T-helper 2 cell treated with Interferon-gamma antibody and Interleukin-4, amounts not matched to agents 5 μg/mL and 100 μg/mL, for 36 hours (primary cell): ENCODE data around the gene PRSS1.
A peak's percentile ranks its signal among the peaks of the same experiment; 100 is the strongest.

Experiments
- DNase-seq: peaks from one replicate; pipeline ENCODE4 v3.0.0; 2021; ENCODE audit warnings: low spot score
- H3K27ac Mint-ChIP-seq: one replicate; pipeline ENCODE4 v1.8.0; 2021; ENCODE audit warnings: mild to moderate bottlenecking, mixed read lengths
- H3K27me3 Mint-ChIP-seq: one replicate; pipeline ENCODE4 v1.8.0; 2021; ENCODE audit warnings: low read depth, mixed read lengths
- H3K36me3 Mint-ChIP-seq: one replicate; pipeline ENCODE4 v1.8.0; 2021; ENCODE audit warnings: low read depth, mixed read lengths
- H3K4me1 Mint-ChIP-seq: one replicate; pipeline ENCODE4 v1.8.0; 2021; ENCODE audit warnings: low read depth, mixed read lengths
- H3K4me3 Mint-ChIP-seq: one replicate; pipeline ENCODE4 v1.8.0; 2022; ENCODE audit warnings: mild to moderate bottlenecking, moderate library complexity, mixed read lengths
- H3K9me3 Mint-ChIP-seq: one replicate; pipeline ENCODE4 v1.8.0; 2021; ENCODE audit warnings: mixed read lengths

PRSS1 gene

GRCh38 chr7:142788303-142789289 lies 39.3 kb downstream of the PRSS1 start:
- H3K36me3 Mint-ChIP-seq, result peaks cover 65% of the 10 kb centered on the region
- no peak for DNase-seq
- H3K27ac Mint-ChIP-seq, result peak overlapping the region; percentile 99
- no peaks in the 10 kb centered on the region for H3K9me3 Mint-ChIP-seq
- peak overlapping the region; percentile 93 for H3K4me3 Mint-ChIP-seq
- H3K4me1 Mint-ChIP-seq, result peaks cover 21% of the 10 kb centered on the region
- no peaks in the 10 kb centered on the region for H3K27me3 Mint-ChIP-seq

GRCh38 chr7:142789441-142789840 lies 40.2 kb downstream of the PRSS1 start:
- no peak for DNase-seq
- Mint-ChIP-seq H3K27ac (peak overlapping the region; percentile 99), H3K4me3 (peak overlapping the region; percentile 93), H3K27me3 (no peaks in the 10 kb centered on the region), H3K4me1 (peaks cover 29% of the 10 kb centered on the region), H3K36me3 (peaks cover 74% of the 10 kb centered on the region), H3K9me3 (no peaks in the 10 kb centered on the region)

- Mint-ChIP-seq H3K4me3 (peak overlapping the region; percentile 93), H3K27ac (peak overlapping the region; percentile 99), H3K27me3 (no peaks in the 10 kb centered on the region), H3K36me3 (peaks cover 77% of the 10 kb centered on the region), H3K4me1 (peaks cover 34% of the 10 kb centered on the region), H3K9me3 (no peaks in the 10 kb centered on the region)
- no peak for DNase-seq
These were observed 40.8 kb downstream of the PRSS1 start for GRCh38 chr7:142790056-142790455.

GRCh38 chr7:142790555-142790954 lies 41.3 kb downstream of the PRSS1 start:
- DNase-seq, result no peak
- peaks cover 35% of the 10 kb centered on the region for H3K4me1 Mint-ChIP-seq
- H3K9me3 Mint-ChIP-seq, result no peaks in the 10 kb centered on the region
- peak overlapping the region; percentile 93 for H3K4me3 Mint-ChIP-seq
- H3K36me3 Mint-ChIP-seq, result peaks cover 77% of the 10 kb centered on the region
- no peaks in the 10 kb centered on the region for H3K27me3 Mint-ChIP-seq
- peak overlapping the region; percentile 99 for H3K27ac Mint-ChIP-seq

GRCh38 chr7:142791502-142791901 lies 42.2 kb downstream of the PRSS1 start:
- Mint-ChIP-seq H3K9me3 (no peaks in the 10 kb centered on the region), H3K36me3 (peaks cover 82% of the 10 kb centered on the region), H3K27me3 (no peaks in the 10 kb centered on the region), H3K4me3 (peak overlapping the region; percentile 93), H3K4me1 (peaks cover 37% of the 10 kb centered on the region), H3K27ac (peak overlapping the region; percentile 99)
- DNase-seq, result no peak

GRCh38 chr7:142792129-142792528 lies 42.9 kb downstream of the PRSS1 start:
- H3K27me3 Mint-ChIP-seq, result no peaks in the 10 kb centered on the region
- no peak for DNase-seq
- peaks cover 79% of the 10 kb centered on the region for H3K36me3 Mint-ChIP-seq
- no peaks in the 10 kb centered on the region for H3K9me3 Mint-ChIP-seq
- peak overlapping the region; percentile 93 for H3K4me3 Mint-ChIP-seq
- H3K4me1 Mint-ChIP-seq, result peaks cover 37% of the 10 kb centered on the region
- peak overlapping the region; percentile 99 for H3K27ac Mint-ChIP-seq

GRCh38 chr7:142792593-142792992 lies 43.3 kb downstream of the PRSS1 start:
- Mint-ChIP-seq H3K4me3 (peak overlapping the region; percentile 93), H3K27ac (peak overlapping the region; percentile 99), H3K27me3 (no peaks in the 10 kb centered on the region), H3K4me1 (peaks cover 37% of the 10 kb centered on the region), H3K36me3 (peaks cover 79% of the 10 kb centered on the region), H3K9me3 (no peaks in the 10 kb centered on the region)
- DNase-seq, result no peak

- H3K4me3 Mint-ChIP-seq, result peak overlapping the region; percentile 93
- H3K27me3 Mint-ChIP-seq, result no peaks in the 10 kb centered on the region
- DNase-seq, result no peak
- peak overlapping the region; percentile 99 for H3K27ac Mint-ChIP-seq
- no peaks in the 10 kb centered on the region for H3K9me3 Mint-ChIP-seq
- H3K4me1 Mint-ChIP-seq, result peaks cover 37% of the 10 kb centered on the region
- H3K36me3 Mint-ChIP-seq, result peaks cover 79% of the 10 kb centered on the region
These were observed 43.9 kb downstream of the PRSS1 start for GRCh38 chr7:142793156-142793555.

GRCh38 chr7:142795339-142795863 lies 46.1 kb downstream of the PRSS1 start:
- Mint-ChIP-seq H3K4me3 (peak overlapping the region; percentile 100), H3K9me3 (no peaks in the 10 kb centered on the region), H3K27me3 (no peaks in the 10 kb centered on the region), H3K27ac (peak overlapping the region; percentile 99), H3K4me1 (peaks cover 53% of the 10 kb centered on the region), H3K36me3 (peaks cover 79% of the 10 kb centered on the region)
- no peak for DNase-seq

GRCh38 chr7:142796001-142796500 lies 46.8 kb downstream of the PRSS1 start:
- DNase-seq, result no peak
- H3K36me3 Mint-ChIP-seq, result peaks cover 80% of the 10 kb centered on the region
- peaks cover 60% of the 10 kb centered on the region for H3K4me1 Mint-ChIP-seq
- H3K4me3 Mint-ChIP-seq, result peak overlapping the region; percentile 100
- H3K9me3 Mint-ChIP-seq, result no peaks in the 10 kb centered on the region
- H3K27ac Mint-ChIP-seq, result peak overlapping the region; percentile 99
- no peaks in the 10 kb centered on the region for H3K27me3 Mint-ChIP-seq

GRCh38 chr7:142796501-142797390 lies 47.5 kb downstream of the PRSS1 start:
- DNase-seq, result no peak
- Mint-ChIP-seq H3K27ac (peak overlapping the region; percentile 99), H3K9me3 (no peaks in the 10 kb centered on the region), H3K27me3 (no peaks in the 10 kb centered on the region), H3K36me3 (peaks cover 79% of the 10 kb centered on the region), H3K4me3 (peak overlapping the region; percentile 100), H3K4me1 (peaks cover 60% of the 10 kb centered on the region)

- no peak for DNase-seq
- Mint-ChIP-seq H3K27me3 (no peaks in the 10 kb centered on the region), H3K9me3 (no peaks in the 10 kb centered on the region), H3K27ac (peak overlapping the region; percentile 99), H3K36me3 (peaks cover 80% of the 10 kb centered on the region), H3K4me1 (peaks cover 64% of the 10 kb centered on the region), H3K4me3 (peak overlapping the region; percentile 100)
These were observed 48.4 kb downstream of the PRSS1 start for GRCh38 chr7:142797391-142798377.
